ENCODE measurements around the gene SPZ1. TPM values are rescaled to one million over a fixed set of nuclear protein-coding genes. Genes with fewer than 3 reads are reported as not detected.

The SPZ1 gene
- total and polyA plus RNA-seq, 2 of the 13 experiments (the other 11 are each of a cell fraction or from before 2014, with no cell fraction given): not detected

DNA sequence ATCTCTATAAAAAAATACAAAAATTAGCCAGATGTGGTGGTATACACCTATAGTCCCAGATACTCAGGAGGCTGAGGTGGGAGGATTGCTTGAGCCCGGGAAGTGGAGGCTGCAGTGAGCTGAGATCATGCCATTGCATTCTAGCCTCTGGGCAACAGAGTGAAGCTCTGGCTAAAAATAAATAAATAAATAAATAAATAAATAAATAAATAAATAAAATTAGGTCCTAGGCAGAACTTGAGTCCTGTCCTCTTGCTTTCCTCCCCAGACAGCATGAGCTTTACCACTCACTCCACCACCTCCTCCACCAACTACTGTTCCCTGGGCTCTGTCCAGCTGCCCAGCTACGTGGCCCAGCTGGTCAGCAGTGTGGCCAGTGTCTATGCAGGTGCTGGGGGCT lies 31.6 kb upstream of the SPZ1 start:
- Histone ChIP-seq H2AFZ (ENCODE audit: low read length) (no peak overlapping the region), H3K27me3 (ENCODE audit: control insufficient read depth in 1 of 2, insufficient read depth in 2 of 2, low read length in 2 of 2) (peaks cover 2 to 3% of the 10 kb centered on the region in 2 experiments; a peak in 1 of 5 replicates), H3K4me3 (replicated peaks in 1 of 3; ENCODE audit: insufficient read depth in 1 of 3, low read depth in 2 of 3, low read length in 3 of 3) (no peak overlapping the region), H3K9me3 (ENCODE audit: low read length) (no peaks in the 10 kb centered on the region), H3K79me2 (ENCODE audit: insufficient read depth, low read length) (no peaks in the 10 kb centered on the region), H3K36me3 (replicated peaks in 1 of 2; ENCODE audit: control insufficient read depth in 1 of 2, insufficient read depth in 2 of 2, low read length in 2 of 2) (no peaks in the 10 kb centered on the region), H3K27ac (ENCODE audit: extremely low read length, insufficient read depth, low read length) (no peak overlapping the region), H3K4me2 (ENCODE audit: low read depth, low read length) (no peak overlapping the region), H3K4me1 (ENCODE audit: insufficient read depth, low read length) (no peaks in the 10 kb centered on the region), H4K20me1 (ENCODE audit: insufficient read depth, low read length) (no peaks in the 10 kb centered on the region), H3K9ac (ENCODE audit: insufficient read depth, low read depth, low read length) (no peak overlapping the region)
- intact Hi-C loops (cut with micrococcal nuclease; ENCODE audit: unreplicated experiment): no loop called here
- BruUV-seq (replicated peaks): no TSS peak
- POLR2A ChIA-PET: no interaction called here
- CTCF ChIA-PET (ENCODE audit: low intra/inter-chr PET ratio, low total read pairs): no interaction called here
- no peak for ATAC-seq
- FAIRE-seq: no peak
- no peak for TF ChIP-seq FUBP1 (CRISPR knock-in tag; IDR thresholded peaks at IDR 0.05; ENCODE audit: borderline replicate concordance)
- no peak for TF ChIP-seq CENPT (CRISPR knock-in tag; IDR thresholded peaks at IDR 0.05; ENCODE audit: low read depth)
- TF ChIP-seq ZNF160 (CRISPR knock-in tag; IDR thresholded peaks at IDR 0.05): no peak
- no peak for TF ChIP-seq SMARCE1 (IDR thresholded peaks at IDR 0.05; ENCODE audit: borderline replicate concordance)
- no peak for TF ChIP-seq ZSCAN12 (CRISPR knock-in tag; IDR thresholded peaks at IDR 0.05)
- DNase-seq (ENCODE audit: low spot score): no peak
- 23% methylated on average over 2 of the region's 2 CpGs for WGBS (ENCODE audit: low lambda C conversion rate)
- in situ Hi-C loops (cut with HindIII; ENCODE audit: extremely low pct_ligation_motif_present, low pct_unique_long_range_greater_than_20kb): no loop called here

DNA sequence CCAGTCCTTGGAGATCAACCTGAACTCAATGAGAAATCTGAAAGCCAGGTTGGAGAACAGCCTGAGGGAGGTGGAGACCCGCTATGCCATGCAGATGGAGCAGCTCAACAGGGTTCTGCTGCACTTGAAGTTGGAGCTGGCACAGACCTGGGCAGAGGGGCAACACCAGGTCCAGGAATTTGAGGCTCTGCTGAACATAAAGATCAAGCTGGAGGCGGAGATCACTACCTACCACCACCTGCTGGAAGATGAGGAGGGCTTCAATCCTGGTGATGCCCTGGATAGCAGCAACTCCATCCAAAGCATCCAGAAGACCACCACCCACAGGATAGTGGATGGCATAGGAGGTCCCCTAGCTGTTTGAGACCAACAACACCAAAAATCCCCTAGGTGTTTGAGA lies 30.5 kb upstream of the SPZ1 start:
- BruUV-seq (replicated peaks): no TSS peak
- H4K20me1 ChIP-seq (ENCODE audit: insufficient read depth, low read length): no peaks in the 10 kb centered on the region
- DNase-seq (ENCODE audit: low spot score) (no peak), ATAC-seq (peak; percentile 56), FAIRE-seq (no peak)
- CTCF ChIA-PET (ENCODE audit: low intra/inter-chr PET ratio, low total read pairs): no interaction called here
- H3K36me3 ChIP-seq (replicated peaks in 1 of 2; ENCODE audit: control insufficient read depth in 1 of 2, insufficient read depth in 2 of 2, low read length in 2 of 2): no peaks in the 10 kb centered on the region
- no peak overlapping the region for H3K4me2 ChIP-seq (ENCODE audit: low read depth, low read length)
- H3K9me3 ChIP-seq (ENCODE audit: low read length): no peaks in the 10 kb centered on the region
- POLR2A ChIA-PET: no interaction called here
- WGBS (ENCODE audit: low lambda C conversion rate): 20% methylated on average over 1 of the region's 2 CpGs
- peaks cover 2 to 7% of the 10 kb centered on the region in 2 experiments; a peak in 2 of 5 replicates for H3K27me3 ChIP-seq (ENCODE audit: control insufficient read depth in 1 of 2, insufficient read depth in 2 of 2, low read length in 2 of 2)
- H3K4me1 ChIP-seq (ENCODE audit: insufficient read depth, low read length): no peaks in the 10 kb centered on the region
- H3K79me2 ChIP-seq (ENCODE audit: insufficient read depth, low read length): no peaks in the 10 kb centered on the region
- H2AFZ ChIP-seq (ENCODE audit: low read length): no peak overlapping the region
- H3K4me3 ChIP-seq (replicated peaks in 1 of 3; ENCODE audit: insufficient read depth in 1 of 3, low read depth in 2 of 3, low read length in 3 of 3): no peak overlapping the region
- intact Hi-C loops (cut with micrococcal nuclease; ENCODE audit: unreplicated experiment): no loop called here
- in situ Hi-C loops (cut with HindIII; ENCODE audit: extremely low pct_ligation_motif_present, low pct_unique_long_range_greater_than_20kb): no loop called here
- no peak overlapping the region for H3K27ac ChIP-seq (ENCODE audit: extremely low read length, insufficient read depth, low read length)
- TF ChIP-seq TP53 (CRISPR knock-in tag; conservative IDR thresholded peaks at IDR 0.05): no peak
- peak; percentile 26; the same call in 1 of the 2 replicates for TF ChIP-seq STAG1 (CRISPR knock-in tag; IDR thresholded peaks at IDR 0.05)
- no peak overlapping the region for H3K9ac ChIP-seq (ENCODE audit: insufficient read depth, low read depth, low read length)

All from HepG2 (cell line).